GM23248 (cell line): ENCODE measurements around the gene HNF1B.

Source experiments
- EZH2 ChIP-seq: fragments of 200-600 bp; sonication (generic); IDR thresholded peaks from 2 replicates; pipeline ENCODE4 v1.6.1; 2018; ENCODE audit warnings: antibody characterized with exemption, mild to moderate bottlenecking; ENCODE audit not compliant: insufficient read depth, poor library complexity, severe bottlenecking
- EZH2phosphoT487 ChIP-seq: fragments of 200-600 bp; sonication (generic); IDR thresholded peaks from 2 replicates; pipeline ENCODE4 v1.6.1; 2018; ENCODE audit warnings: antibody characterized with exemption, moderate library complexity, mild to moderate bottlenecking, low read depth; ENCODE audit not compliant: insufficient read depth

DNA sequence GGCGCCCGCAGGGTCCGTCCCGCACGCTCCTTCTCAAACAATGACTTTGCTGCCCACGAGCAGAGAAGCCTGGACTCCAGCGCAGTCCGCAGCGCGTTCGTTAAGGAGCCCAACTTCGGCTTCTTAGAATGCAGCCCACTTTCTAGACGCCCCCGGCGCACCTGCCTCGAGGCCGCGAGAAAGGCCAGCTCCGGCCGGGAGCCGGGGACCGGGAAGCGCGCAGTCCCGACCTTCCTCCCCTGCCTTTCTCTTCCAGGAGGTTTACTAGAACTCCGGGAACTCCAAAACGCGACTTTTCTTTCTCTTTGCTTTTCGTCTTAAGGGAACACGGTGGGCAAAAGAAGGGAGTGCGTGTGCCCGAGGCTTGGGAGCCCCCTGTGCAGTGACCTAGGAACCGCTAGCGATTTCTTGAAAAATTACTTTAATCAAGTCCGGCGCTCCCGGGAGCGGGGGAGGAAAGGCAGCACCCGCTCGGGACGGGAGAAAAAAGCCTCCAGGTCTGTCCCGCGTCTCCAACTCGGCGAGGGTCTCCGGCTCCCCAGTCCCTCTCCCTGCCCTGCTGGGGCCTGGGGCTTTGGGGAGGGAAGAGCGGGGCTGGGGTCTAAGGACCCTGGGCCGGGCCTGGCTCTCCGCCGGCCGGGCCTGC is 2.6 kb downstream of the HNF1B start:
- TF ChIP-seq EZH2 (peak; percentile 97), EZH2phosphoT487 (peak; percentile 81; the same call in 1 of the 2 replicates)
